CD4-positive, alpha-beta T cell treated with Interleukin-10 for 1 hour (primary cell): ENCODE results near the gene NUDT21.
A peak's percentile ranks its signal among the peaks of the same experiment; 100 is the strongest.
"Not testable (repeated sequence)": the region's sequence is repeated elsewhere in the genome, so short reads cannot be mapped to it uniquely, and the experiment has no call there.

Experiments
- DNase-seq: peaks from one replicate; pipeline ENCODE4 v3.0.0-alpha.2; 2020

NUDT21 gene

DNA sequence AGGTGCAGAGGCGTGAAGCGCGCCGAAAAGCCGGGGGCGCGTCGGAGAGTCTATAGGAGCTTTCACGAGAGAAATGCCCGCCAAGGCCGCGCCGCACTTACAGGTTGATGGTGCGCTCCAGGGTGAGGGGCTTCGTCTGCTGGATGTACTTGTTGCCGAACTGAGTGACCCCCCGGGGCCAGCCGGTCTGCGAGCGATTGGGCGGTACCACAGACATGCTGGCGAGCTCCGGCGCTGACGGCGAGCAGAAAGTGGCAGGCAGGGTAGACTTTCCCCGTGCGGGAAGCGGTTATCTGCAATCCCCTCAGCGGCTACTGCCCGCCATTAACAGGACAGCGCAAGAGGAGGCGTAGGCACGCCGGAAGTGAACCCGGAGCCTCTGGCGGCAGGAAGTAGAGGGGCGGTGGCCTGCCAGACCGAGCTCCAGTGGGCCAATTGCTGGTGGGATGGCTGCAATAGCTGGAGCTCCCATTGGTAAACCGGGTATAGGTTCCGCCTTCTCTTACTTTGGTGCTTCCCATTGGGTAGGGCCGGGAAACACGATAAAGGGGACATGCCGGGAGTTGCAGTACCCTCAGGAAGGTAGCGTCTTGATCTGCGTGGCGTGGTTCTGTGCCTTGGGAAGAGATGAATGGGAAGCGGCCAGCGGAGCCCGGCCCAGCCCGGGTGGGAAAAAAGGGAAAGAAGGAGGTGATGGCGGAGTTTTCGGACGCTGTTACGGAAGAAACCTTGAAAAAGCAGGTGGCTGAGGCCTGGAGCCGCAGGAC lies at the start of gene NUDT21, which contains the start of gene OGFOD1:
Gene NUDT21, minus strand, starts transcription at position 347 of the 767 bp plus-strand sequence. Its CDS starts 130 bp downstream, at position 217.
Gene OGFOD1, plus strand, starts transcription at position 569 of the 767 bp plus-strand sequence. Its CDS starts 59 bp downstream, at position 628.
- DNase-seq = peak; percentile 95

DNA sequence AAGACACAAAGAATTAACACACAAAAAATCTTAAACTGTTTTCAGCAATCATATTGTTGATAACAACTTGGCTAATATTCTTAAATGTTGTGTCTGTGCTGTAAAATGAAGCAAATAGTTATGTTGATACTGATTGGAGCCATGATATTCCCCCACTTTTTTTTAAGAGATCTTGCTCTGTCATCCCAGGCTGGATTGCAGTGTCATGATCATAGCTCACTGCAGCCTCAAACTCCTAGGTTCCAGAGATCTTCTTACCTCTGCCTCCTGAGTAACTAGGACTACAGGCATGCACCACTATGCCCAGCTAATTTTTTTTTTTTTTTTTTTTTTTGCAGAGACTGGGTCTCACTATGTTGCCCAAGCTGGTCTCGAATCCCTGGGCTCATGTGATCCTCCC lies 42.7 kb upstream of the NUDT21 start:
- no peak for DNase-seq

DNA sequence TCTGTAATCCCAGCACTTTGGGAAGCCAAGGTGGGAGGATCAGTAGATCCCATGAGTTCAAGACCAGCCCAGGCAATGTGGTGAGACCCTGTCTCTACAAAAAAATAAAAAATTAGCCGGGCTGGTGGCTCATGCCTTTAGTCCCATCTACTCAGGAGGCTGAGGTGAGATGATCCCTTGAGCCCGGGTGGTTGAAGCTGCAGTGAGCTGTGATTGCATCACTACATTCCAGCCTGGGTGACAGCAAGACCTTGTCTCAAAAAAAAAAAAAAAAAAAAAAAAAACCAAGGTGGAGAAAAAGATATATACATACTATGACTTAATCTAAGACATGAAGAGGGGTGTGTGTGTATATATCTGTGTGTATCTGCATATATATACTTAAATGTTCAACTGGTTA lies 42.0 kb upstream of the NUDT21 start:
- DNase-seq = no peak

DNA sequence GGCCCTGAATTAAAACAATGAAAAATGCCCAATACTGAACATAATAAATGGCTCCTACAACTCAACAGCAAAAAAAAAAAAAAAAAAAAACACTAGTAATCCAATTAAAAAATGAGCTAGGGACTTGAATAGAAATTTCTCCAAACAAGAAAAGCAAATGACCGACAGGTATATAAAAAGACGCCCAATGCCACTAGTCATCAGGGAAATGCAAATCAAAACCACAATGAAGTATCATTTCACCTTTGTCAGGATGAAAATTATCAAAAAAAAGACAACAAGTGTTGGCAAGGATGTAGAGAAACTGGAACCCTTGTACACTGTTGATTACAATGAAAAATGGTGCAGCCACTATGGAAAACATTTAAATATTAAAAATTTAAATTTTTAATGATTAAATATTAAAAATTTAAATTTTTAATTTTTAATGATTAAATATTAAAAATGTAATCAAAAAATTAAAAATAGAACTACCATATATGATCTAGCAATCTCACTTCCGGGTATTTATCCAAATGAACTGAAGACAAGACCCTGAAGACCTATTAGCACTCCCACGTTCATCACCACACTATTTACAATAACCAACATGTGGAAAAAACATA lies 40.6 kb upstream of the NUDT21 start:
- no peak for DNase-seq

DNA sequence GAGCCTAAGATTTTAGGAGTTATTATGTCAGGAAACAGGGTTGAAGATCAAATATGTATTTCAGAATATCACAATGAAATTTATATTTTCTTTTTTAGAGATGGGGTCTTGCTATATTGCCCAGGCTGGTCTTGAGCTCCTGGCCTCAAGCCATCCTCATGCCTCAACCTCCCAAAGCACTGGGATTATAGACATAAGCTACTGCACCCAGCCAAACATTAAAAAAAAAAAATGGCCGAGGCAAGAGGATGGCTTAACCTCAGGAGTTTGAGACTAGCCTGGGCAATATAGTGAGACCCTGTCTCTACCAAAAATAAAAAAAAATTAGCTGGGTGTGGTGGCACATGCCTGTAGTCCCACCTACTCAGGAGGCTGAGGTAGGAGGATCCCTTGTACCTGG lies 37.7 kb upstream of the NUDT21 start:
- DNase-seq = not testable (repeated sequence)

DNA sequence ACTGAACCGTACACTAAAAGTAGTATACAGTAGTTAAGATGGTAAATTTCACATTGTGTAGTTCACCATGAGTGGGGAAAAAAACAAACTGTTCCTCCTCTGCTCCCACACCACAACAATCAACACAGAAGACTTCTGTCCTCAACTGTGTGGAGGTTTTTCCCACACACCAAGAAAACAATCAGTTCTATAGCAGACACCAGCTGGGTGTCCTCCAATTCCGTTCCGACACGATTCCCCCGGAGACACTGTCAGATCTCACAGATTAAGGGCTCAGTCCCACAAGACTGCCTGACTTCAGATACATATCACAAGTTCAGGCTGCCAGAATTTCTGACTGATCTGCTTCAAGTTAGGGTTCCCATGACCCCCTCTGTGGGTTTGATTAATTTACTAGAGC lies 36.9 kb upstream of the NUDT21 start:
- DNase-seq = no peak

DNA sequence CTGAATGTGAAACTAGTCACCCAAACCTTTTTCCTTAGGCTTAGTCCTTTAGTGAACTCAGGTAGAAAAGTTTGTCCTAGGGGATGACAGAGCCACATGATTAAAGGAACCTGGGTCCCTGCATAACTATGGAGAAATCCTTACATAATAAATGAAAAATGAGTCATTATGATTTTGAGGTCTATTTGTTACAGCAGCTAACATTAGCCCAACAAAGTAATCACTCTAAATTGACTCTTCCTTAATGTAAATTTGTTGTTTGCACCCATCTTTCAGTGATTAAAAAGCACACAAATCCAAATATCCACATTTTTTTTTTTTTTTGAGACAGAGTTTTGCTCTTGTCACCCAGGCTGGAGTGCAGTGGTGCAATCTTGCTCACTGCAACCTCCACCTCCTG lies 32.3 kb upstream of the NUDT21 start:
- DNase-seq = no peak

DNA sequence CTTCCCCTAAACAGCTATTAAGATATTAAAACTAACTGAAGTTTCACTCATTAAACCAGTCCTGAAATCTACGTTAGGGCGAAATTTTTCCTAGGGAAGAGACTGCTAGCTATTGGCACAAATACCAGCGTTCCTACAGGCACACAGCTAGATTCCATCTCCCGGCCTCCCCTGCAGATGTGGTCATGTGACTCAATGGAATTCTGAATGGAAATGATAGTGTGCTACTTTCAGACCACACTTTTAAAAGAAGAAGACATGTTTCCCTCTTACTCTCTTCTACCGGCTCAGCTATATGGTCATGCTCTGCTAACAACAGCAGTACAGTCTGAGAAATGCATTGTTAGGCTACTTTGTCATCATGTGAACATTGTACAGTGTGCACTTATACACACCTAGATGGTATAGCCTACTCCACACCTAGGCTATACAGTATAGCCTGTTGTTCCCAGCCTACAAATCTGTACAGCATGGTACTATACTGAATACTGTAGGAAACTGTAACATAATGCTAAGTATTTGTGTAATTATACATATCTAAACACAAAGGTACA lies 31.6 kb upstream of the NUDT21 start:
- no peak for DNase-seq

DNA sequence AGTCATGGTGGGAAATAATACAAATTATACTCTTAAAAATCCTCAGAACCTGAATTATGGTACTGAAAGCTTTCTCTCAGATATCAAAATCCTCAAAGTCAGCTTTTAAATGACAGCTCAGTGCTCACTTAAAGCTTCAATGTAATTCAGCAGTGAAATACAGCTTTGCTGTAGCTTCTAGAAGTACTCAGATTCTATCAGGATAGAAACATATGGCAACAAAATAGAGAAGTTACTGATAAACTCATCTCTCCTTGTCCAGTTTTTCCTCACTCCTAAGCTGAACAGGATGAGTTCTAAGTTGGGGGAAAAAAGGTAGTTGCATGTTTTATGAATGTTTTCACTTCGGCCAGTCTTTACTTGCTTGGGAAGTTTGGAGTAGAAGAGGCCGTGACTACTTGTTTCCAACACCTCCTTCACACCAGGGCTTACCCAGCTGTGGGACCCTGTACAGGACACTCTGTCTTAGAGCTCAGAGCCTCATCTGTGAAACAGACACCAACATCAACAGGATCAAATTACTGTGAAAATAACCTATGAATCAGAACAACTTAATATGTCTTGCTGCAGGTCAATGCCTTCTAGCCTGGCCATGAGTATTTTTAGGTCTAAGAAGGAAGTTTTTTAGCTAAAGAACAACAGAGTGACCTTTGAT lies 30.5 kb upstream of the NUDT21 start:
- no peak for DNase-seq

DNA sequence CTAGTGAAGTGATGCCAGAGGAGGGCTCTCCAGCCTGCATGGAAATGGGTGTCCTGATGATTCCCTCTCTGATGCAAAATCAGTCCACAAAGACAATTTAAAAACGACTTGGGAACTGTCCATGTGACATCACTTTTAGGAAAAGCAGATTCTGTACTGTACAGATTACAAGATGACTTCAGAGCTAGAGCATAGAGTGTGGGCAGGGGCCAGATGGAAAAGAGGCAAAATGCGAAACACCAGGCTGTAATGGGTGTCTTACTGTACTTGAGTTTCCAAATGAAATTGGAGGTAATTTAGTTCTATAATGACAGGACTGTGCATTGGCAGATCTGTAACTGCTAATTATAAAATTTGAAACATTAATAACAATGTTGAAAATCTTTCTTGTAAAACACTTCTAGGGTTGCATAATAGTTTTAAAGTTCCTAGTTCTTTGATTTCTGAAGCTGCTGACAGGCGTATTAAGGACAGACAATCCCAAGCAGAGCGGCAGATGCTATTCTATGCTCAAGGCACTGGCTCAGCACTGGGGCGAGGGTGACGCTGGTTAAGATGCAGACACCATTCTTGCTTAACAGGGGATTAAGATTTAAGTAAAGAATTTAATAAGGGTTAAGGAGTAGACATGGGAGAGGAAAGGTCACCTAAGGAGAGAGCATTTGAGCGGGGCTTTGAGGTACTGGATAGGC lies 29.8 kb upstream of the NUDT21 start:
- no peak for DNase-seq

DNA sequence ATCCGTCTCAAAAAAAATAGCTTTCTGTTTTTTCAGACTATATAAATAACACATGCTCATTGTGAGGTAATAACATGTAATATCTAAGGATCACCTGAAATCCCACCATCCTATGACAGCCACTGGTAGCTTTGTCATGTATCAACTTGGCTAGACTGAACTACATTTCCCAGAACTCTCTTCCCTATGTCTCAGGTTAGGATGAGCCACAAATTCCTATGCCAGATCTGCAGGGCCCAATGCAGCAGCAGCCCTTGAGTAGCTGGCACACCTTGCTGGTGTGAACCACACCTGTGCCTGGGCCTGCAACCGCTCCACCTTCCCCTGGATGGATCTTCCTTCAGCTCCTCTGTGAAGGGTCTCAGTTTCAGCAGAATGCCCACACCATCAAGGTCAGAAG lies 28.3 kb upstream of the NUDT21 start:
- DNase-seq = no peak

DNA sequence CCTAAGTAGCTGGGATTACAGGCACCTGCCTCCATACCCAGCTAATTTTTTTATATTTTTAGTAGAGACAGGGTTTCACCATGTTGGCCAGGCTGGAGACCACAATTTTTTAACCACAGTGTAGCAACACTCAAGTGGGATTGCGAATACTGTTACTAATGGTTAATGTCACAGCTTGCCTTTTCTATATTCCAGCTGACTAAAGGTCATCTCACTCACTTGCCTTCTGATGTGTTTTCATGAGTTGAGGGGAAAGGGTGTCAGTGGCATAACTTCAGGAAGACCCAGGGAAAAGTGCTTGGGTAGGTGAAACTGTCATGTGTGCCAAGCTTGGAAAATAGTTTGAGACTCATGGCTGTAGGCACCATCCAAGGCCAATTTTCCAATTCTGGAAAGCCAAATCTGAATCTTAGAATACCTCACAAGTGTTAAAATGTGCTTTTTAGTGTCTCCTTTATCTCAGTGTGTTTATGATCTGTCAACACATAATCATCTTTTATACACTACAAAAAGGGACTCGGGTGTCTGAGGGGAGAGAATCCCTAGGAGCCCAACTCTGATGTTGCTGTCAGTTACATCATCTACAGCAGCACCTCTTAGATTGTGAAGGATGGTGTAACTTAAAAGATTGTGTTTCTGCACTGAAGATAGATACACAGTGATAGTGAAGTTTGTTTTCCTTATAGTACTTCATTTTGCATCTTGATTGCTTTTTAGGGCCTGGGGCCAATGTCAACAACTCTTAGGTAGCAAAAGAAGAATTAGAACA lies 27.3 kb upstream of the NUDT21 start:
- DNase-seq = no peak

DNA sequence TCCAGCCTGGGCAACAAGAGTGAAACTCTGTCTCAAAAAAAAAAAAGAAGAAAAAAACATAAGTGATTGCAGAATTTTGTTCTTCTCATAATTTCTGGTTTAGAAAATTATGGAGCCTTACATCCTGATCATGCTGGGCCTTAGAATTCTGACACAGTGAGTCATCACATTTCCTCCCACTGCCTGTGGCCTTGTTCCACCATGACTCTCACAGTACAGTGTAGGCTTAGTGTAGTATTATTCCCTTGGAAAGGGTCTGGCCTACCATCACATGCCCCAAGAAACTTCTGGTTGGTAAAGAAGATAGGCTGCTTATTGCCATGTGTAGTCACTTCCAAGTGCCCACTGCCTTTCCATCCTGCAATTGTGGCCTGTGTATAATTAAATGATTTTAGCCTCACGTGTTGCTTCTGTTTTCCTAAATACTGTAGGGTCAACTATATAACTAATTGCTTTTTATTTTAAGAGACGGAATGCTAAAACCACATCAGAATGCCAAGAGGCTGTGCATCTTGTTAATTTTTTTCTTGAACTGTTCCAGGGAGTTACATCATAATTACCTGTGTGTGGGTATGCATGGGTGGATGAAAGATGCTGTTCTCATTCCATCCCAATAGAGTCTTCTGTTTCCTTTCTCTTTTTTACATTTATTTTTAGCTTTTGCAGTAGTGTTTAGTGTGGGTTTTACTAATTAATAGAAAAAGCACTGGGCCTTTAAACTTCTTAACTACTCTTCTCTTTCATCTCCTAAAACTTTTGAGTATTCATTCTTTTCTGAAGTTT lies 26.2 kb upstream of the NUDT21 start:
- DNase-seq = no peak

DNA sequence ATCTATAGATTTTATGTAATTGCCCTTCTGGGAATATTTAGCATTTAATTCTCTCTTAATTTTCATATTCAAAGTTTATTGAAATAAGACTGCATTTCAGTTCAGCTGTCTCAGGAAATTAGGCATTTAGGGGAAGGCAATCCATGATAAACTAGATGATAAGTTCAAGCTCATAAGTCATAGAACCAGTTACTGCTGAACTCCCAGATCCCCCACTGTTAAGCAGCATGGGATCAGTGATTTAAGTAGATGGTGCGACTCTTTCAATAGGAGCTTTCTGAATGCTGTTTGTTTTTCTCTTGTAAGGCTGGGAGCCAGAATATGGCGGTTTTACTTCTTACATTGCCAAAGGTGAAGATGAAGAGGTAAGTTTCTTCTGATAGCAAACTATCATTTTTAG lies 24.1 kb upstream of the NUDT21 start:
- no peak for DNase-seq

DNA sequence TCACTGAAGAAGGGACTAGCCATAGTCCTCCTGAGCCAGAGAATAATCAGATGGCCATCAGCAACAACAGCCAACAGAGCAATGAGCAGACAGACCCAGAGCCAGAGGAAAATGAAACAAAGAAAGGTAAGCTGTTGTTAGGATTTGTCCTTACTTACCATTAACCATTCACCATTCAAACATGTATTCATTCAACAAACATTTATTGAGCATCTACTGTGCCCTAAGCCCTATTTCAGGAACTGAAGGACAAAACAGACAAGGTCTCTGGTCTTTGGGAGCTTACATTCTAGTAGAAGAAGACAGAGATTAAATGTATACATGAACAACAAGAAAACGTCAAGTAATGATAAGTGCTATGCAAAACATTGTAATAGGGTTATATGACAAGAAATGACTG lies 19.5 kb upstream of the NUDT21 start:
- DNase-seq = no peak

DNA sequence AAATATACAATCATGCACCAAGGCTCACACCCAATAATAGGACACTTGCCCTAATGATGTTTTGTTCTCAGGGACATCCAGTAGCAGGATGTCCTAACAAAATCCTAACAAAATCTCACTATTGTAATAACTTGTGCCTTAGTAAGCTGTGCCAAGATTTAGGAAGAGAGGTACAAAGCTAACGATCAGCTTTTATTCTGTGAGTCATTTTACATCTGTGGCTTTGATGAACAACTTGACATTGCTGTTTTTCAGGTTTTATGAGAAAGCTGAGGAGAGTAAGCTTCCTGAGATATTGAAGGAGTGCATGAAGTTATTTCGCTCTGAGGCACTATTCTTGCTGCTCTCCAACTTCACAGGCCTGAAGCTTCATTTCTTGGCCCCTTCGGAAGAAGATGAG lies 19.1 kb upstream of the NUDT21 start:
- no peak for DNase-seq

DNA sequence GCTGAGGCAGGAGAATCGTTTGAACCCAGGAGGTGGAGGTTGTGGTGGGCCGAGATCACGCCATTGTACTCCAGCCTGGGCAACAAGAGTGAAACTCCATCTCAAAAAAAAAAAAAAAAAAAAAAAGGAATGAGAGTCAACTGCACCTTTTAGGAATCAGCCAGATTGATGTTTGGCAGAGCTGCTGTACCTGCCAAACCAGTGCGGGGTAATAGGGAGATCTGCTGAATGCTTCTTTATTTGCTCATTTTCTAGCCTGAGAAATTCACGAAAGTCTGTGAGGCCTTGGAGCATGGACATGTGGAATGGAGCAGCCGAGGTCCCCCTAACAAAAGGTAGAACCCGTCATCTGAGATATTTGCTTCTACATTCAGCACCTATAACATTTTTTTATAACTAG lies 18.6 kb upstream of the NUDT21 start:
- DNase-seq = no peak

DNA sequence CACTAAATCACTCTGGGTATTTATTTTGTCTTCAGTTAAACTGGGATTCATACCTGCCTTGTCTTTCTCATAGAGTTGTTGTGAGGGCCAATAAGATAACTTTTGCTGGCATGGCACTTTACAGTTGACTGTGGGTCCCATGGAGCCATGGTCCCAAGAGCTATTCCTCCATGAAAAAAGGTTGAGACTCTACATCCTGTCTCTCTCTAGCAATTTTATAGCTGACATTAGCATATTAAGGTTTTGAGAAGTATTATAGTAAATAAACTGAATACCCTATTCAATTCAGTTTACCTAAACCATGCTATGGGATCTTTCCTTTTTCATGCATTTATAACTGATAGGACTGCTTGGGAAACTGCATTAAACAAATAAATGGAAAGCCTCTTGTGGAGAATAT lies 17.7 kb upstream of the NUDT21 start:
- DNase-seq = no peak

DNA sequence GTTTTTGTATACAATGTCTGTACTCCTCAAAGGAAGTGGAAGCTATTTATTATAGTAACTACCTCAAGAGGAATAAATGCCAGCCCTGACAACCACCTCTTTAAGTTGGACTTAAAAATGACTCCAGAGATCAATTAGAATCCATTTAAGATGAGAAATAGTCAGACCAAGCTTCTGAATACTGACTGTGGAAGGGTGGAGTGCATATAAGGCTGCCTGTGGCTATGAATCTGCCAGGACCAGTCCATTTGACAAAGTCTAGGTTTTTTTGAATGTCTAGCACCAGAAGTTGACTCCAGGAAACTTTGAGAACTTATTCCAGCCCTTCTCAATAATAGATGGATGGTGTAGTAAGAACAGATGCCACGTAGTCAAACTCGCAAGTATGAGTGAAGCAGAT lies 15.2 kb upstream of the NUDT21 start:
- DNase-seq = no peak

DNA sequence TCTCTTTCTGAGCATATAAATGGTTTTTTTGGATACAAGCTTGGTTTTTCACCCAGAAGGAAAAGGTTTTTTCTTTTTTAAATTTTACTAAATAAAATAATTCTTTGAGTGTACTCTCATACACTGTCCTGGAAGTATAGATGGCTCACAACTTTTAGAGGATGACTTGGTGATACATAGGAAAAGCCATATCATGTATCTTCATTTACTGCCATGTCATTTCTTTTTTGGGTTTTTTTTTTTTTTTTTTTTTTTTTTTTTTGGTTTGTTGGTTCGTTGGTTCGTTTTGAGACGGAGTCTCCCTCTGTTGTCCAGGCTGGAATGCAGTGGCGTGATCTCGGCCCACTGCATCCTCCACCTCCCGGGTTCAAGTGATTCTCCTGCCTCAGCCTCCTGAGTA lies 12.0 kb upstream of the NUDT21 start:
- DNase-seq = no peak

DNA sequence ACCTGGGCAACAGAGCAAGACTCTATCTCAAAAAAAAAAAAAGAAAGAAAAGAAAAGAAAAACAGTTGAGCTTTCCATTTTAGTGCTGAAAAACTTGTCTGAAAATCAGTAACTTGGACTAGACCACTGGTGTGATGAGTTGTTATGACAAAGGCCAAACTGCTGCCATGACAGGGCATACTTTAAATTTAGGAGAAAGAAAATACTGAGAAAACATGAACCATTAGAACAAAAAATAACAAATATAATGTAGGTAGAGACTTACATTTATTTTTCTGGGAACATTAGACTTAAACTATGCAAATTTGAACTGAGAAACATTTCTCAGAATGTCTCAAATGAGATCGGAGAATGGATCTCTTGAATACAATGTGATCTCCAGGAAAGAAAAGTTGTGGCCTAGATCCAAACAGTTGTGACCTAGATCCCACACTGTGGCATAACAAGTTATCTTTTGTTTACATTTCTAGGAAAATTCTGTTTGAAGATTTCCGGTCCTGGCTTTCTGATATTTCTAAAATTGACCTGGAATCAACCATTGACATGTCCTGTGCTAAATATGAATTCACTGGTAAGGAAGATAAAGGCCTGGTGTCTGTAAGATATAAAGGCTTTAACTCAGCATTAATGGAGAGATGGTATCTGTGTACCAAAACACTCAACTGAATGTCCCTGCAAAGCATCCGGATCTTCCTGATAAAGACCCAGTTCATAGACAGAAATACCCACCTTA lies 11.1 kb upstream of the NUDT21 start:
- DNase-seq = no peak
